ENCODE results near the gene WBP2NL. TPM values are rescaled to one million over a fixed set of nuclear protein-coding genes. Genes with fewer than 3 reads are reported as not detected.

WBP2NL gene
- total RNA-seq, 1 experiment from 2014 or later = 0.22 TPM

- Histone ChIP-seq H2BK120ac (ENCODE audit: low read depth, low read length, poor library complexity, severe bottlenecking) (no peak overlapping the region), H3K18ac (ENCODE audit: insufficient read length, low read depth, low read length) (no peak overlapping the region), H3K14ac (ENCODE audit: insufficient read depth, low read length) (no peak overlapping the region; the same call in 1 of the 2 replicates), H2BK12ac (ENCODE audit: insufficient read length, low read depth, low read length) (no peak overlapping the region), H3K4me2 (ENCODE audit: insufficient read depth, insufficient read length, low read length) (no peak overlapping the region), H3K9me3 (ENCODE audit: control insufficient read depth, low read depth, low read length) (no peaks in the 10 kb centered on the region), H2AK5ac (ENCODE audit: insufficient read length, low read length) (no peak overlapping the region), H3K79me2 (ENCODE audit: insufficient read depth, low read length) (no peaks in the 10 kb centered on the region), H4K5ac (ENCODE audit: insufficient read length, low read depth, low read length) (no peak overlapping the region), H3K4me1 (ENCODE audit: insufficient read depth, low read length) (peaks cover 10% of the 10 kb centered on the region; the same call in 1 of the 2 replicates), H3K56ac (ENCODE audit: insufficient read length, low read depth, low read length) (no peak overlapping the region), H2BK5ac (ENCODE audit: insufficient read length, low read length) (no peak overlapping the region), H4K20me1 (ENCODE audit: control insufficient read depth, insufficient read depth, insufficient read length) (no peaks in the 10 kb centered on the region), H2BK20ac (ENCODE audit: low read depth, low read length, poor library complexity, severe bottlenecking) (no peak overlapping the region), H4K8ac (replicated peaks; ENCODE audit: insufficient read length, low read depth, low read length) (no peak overlapping the region), H2BK15ac (ENCODE audit: low read depth, low read length) (no peak overlapping the region), H3K4ac (ENCODE audit: low read depth, low read length) (no peak overlapping the region), H3K27me3 (ENCODE audit: insufficient read depth, low read length) (no peaks in the 10 kb centered on the region), H3T11ph (ENCODE audit: low read length) (no peak overlapping the region), H3K9ac (ENCODE audit: extremely low read depth, insufficient read length, low read length) (no peak overlapping the region), H2AFZ (ENCODE audit: low read length) (no peak overlapping the region), H4K91ac (ENCODE audit: insufficient read length, low read depth, low read length) (no peak overlapping the region), H3K23me2 (ENCODE audit: insufficient read length, low read depth, low read length, poor library complexity, severe bottlenecking) (peaks cover 8% of the 10 kb centered on the region), H3K27ac (ENCODE audit: insufficient read length, low read depth, low read length) (no peak overlapping the region), H3K23ac (ENCODE audit: insufficient read length, low read depth, low read length) (no peak overlapping the region), H3K79me1 (ENCODE audit: insufficient read depth, low read depth, low read length, poor library complexity, severe bottlenecking) (no peaks in the 10 kb centered on the region)
- Mint-ChIP-seq H3K4me1 (peaks cover 32 to 37% of the 10 kb centered on the region in 2 experiments), H3K36me3 (ENCODE audit: insufficient read depth in 1 of 3, low read depth in 3 of 3) (peaks cover 23 to 43% (median 33%) of the 10 kb centered on the region in 3 experiments), H3K4me3 (no peak overlapping the region), H3K27me3 (ENCODE audit: low read depth) (peaks cover 4% of the 10 kb centered on the region), H3K27ac (no peak overlapping the region), H3K9me3 (no peaks in the 10 kb centered on the region; a peak in 2 of 5 replicates)
- TF ChIP-seq, protein P1, sequence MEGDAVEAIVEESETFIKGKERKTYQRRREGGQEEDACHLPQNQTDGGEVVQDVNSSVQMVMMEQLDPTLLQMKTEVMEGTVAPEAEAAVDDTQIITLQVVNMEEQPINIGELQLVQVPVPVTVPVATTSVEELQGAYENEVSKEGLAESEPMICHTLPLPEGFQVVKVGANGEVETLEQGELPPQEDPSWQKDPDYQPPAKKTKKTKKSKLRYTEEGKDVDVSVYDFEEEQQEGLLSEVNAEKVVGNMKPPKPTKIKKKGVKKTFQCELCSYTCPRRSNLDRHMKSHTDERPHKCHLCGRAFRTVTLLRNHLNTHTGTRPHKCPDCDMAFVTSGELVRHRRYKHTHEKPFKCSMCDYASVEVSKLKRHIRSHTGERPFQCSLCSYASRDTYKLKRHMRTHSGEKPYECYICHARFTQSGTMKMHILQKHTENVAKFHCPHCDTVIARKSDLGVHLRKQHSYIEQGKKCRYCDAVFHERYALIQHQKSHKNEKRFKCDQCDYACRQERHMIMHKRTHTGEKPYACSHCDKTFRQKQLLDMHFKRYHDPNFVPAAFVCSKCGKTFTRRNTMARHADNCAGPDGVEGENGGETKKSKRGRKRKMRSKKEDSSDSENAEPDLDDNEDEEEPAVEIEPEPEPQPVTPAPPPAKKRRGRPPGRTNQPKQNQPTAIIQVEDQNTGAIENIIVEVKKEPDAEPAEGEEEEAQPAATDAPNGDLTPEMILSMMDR (conservative IDR thresholded peaks at IDR 0.05) = no peak
- no peak for DNase-seq
- WGBS (ENCODE audit: extremely low coverage, insufficient read length, low lambda C conversion rate) = no CpG with 5 or more reads among the region's 14 CpGs
These were observed 69.2 kb downstream of the WBP2NL start for GRCh38 chr22:42067671-42068251.
